MCF 10A (cell line): ENCODE measurements around the gene C6orf136. TPM values are rescaled to one million over a fixed set of nuclear protein-coding genes. Genes with fewer than 3 reads are reported as not detected.

Experiments used
- BruUV-seq: library from RNA; stranded (reverse); fragments of 400-500 nt; replicated peaks from 2 replicates; lab custom pipeline; 2021; lab: Mats Ljungman, UMichigan
- CTCF ChIA-PET: fragments of 300-600 bp; sonication (Branson Sonifier 250); formaldehyde crosslinking; extraction: SDS; loops from one replicate; lab custom pipeline; 2021; ENCODE audit warnings: antibody characterized with exemption, inconsistent platforms; lab: Yijun Ruan, JAX
- POLR2A ChIA-PET: fragments of 300-600, 350-650 bp; sonication (Branson Sonifier 250); formaldehyde crosslinking; extraction: SDS; loops from one replicate; lab custom pipeline; 2020; ENCODE audit warnings: antibody characterized with exemption, inconsistent platforms; lab: Yijun Ruan, JAX
- DNase-seq: peaks from one replicate; pipeline ENCODE4 v3.0.0-alpha.2; 2018; ENCODE audit not compliant: unreplicated experiment
- H3K27ac Mint-ChIP-seq: one replicate; pipeline ENCODE4 v1.8.0; 2022; ENCODE audit warnings: mild to moderate bottlenecking, low read depth, mixed read lengths; ENCODE audit not compliant: unreplicated experiment
- H3K27me3 Mint-ChIP-seq: one replicate; pipeline ENCODE4 v1.8.0; 2022; ENCODE audit warnings: mixed read lengths; ENCODE audit not compliant: insufficient read depth, unreplicated experiment
- H3K36me3 Mint-ChIP-seq: one replicate; pipeline ENCODE4 v1.8.0; 2022; ENCODE audit warnings: mild to moderate bottlenecking, moderate library complexity, mixed read lengths; ENCODE audit not compliant: insufficient read depth, unreplicated experiment
- H3K4me1 Mint-ChIP-seq: one replicate; pipeline ENCODE4 v1.8.0; 2022; ENCODE audit warnings: mixed read lengths; ENCODE audit not compliant: insufficient read depth, unreplicated experiment
- H3K4me3 Mint-ChIP-seq: one replicate; pipeline ENCODE4 v1.8.0; 2022; ENCODE audit warnings: mild to moderate bottlenecking, moderate library complexity, mixed read lengths; ENCODE audit not compliant: unreplicated experiment
- H3K9me3 Mint-ChIP-seq: one replicate; pipeline ENCODE4 v1.8.0; 2022; ENCODE audit warnings: mixed read lengths; ENCODE audit not compliant: unreplicated experiment
- CTCF ChIP-seq: fragments of 200-600 bp; IDR thresholded peaks from one replicate; pipeline ENCODE4 v1.8.0; 2022; ENCODE audit warnings: antibody characterized with exemption, mild to moderate bottlenecking; ENCODE audit not compliant: unreplicated experiment
- intact Hi-C: fragments of 100-400 bp; cut with micrococcal nuclease; formaldehyde crosslinking; loops from 2 replicates; pipeline ENCODE4 v1.14.1; 2022
- total RNA-seq: library from RNA; stranded (reverse); gene quantifications from 2 replicates; pipeline ENCODE4 v1.2.3, GENCODE V29; 2022

Gene C6orf136
- total RNA-seq, 1 experiment from 2014 or later, result 10.3 TPM

- no peak overlapping the region for H3K4me3 Mint-ChIP-seq
- no peaks in the 10 kb centered on the region for H3K9me3 Mint-ChIP-seq
- H3K4me1 Mint-ChIP-seq, result no peaks in the 10 kb centered on the region
- POLR2A ChIA-PET, result interaction anchor here (0.7 to 7.3 kb wide), 8 partner anchors 9 to 114 kb away, joined by 3 to 107 read pairs (median 4); partner anchors contain the start of genes MRPS18B and PPP1R10
- CTCF ChIA-PET, result interaction anchor here (0.6 to 2.4 kb wide), 4 partner anchors 10 to 172 kb away, joined by 3 to 8 read pairs (median 4); no protein-coding TSS in a partner anchor
- no TSS peak for BruUV-seq
- peak; percentile 12 for DNase-seq
- TF ChIP-seq CTCF, result no peak
- peaks cover 80% of the 10 kb centered on the region for H3K36me3 Mint-ChIP-seq
- intact Hi-C loops, result no loop called here
- no peaks in the 10 kb centered on the region for H3K27me3 Mint-ChIP-seq
- H3K27ac Mint-ChIP-seq, result no peak overlapping the region
Measured at GRCh38 chr6:30599625-30600324, 47.2 kb upstream of the C6orf136 start.

GRCh38 chr6:30600451-30600961, 46.4 kb upstream of the C6orf136 start:
- ChIA-PET CTCF (interaction anchor here (0.6 to 2.4 kb wide), 3 partner anchors 12 to 172 kb away, joined by 3 to 8 read pairs (median 3); no protein-coding TSS in a partner anchor), POLR2A (interaction anchor here (0.7 to 7.3 kb wide), 7 partner anchors 10 to 115 kb away, joined by 3 to 107 read pairs (median 11); partner anchors contain the start of genes MRPS18B and PPP1R10)
- H3K4me3 Mint-ChIP-seq, result no peak overlapping the region
- no peak for TF ChIP-seq CTCF
- no peaks in the 10 kb centered on the region for H3K27me3 Mint-ChIP-seq
- H3K36me3 Mint-ChIP-seq, result peaks cover 85% of the 10 kb centered on the region
- intact Hi-C loops, result no loop called here
- no peaks in the 10 kb centered on the region for H3K9me3 Mint-ChIP-seq
- peak; percentile 20 for DNase-seq
- TSS peak; percentile 9 for BruUV-seq
- no peak overlapping the region for H3K27ac Mint-ChIP-seq
- no peaks in the 10 kb centered on the region for H3K4me1 Mint-ChIP-seq

GRCh38 chr6:30601436-30601814, 45.5 kb upstream of the C6orf136 start:
- Mint-ChIP-seq H3K4me1 (no peaks in the 10 kb centered on the region), H3K27ac (no peak overlapping the region), H3K36me3 (peaks cover 94% of the 10 kb centered on the region), H3K4me3 (no peak overlapping the region), H3K9me3 (no peaks in the 10 kb centered on the region), H3K27me3 (no peaks in the 10 kb centered on the region)
- DNase-seq, result no peak
- no TSS peak for BruUV-seq
- no peak for TF ChIP-seq CTCF
- intact Hi-C loops, result no loop called here
- ChIA-PET POLR2A (interaction anchor here (1.6 to 7.3 kb wide), 5 partner anchors 9 to 31 kb away, joined by 4 to 107 read pairs (median 11); no protein-coding TSS in a partner anchor), CTCF (interaction anchor here (2.4 kb wide), 1 partner anchor 11 kb away, joined by 8 read pairs; no protein-coding TSS in a partner anchor)
